Thymus (tissue), 11 donors: ENCODE data around the gene VPS37C. TPM values are rescaled to one million over a fixed set of nuclear protein-coding genes. Genes with fewer than 3 reads are reported as not detected.
A peak's percentile ranks its signal among the peaks of the same experiment; 100 is the strongest.
"Not testable (repeated sequence)": the region's sequence is repeated elsewhere in the genome, so short reads cannot be mapped to it uniquely, and the experiment has no call there.

Experiments
- DNase-seq, 9 donors: peaks; one replicate each; pipeline ENCODE4 v3.0.0-alpha.2; 2013; ENCODE audit warnings: low spot score in 9 of 9, low read depth in 6 of 9, missing footprints in 1 of 9
- H3K27ac ChIP-seq, 2 donors: one replicate each; pipeline ENCODE4 v1.5.1; 2013; ENCODE audit warnings: control low read depth in 1 of 2, low read depth in 1 of 2, low read length in 1 of 2, mild to moderate bottlenecking in 1 of 2, moderate library complexity in 1 of 2
- H3K27me3 ChIP-seq, 2 donors: one replicate each; pipeline ENCODE4 v1.5.1; 2013; ENCODE audit warnings: low read length in 1 of 2; ENCODE audit not compliant: control insufficient read depth in 2 of 2, insufficient read depth in 1 of 2
- H3K36me3 ChIP-seq, 2 donors: one replicate each; pipeline ENCODE4 v1.5.1; 2013; ENCODE audit warnings: low read length in 1 of 2, mild to moderate bottlenecking in 1 of 2, moderate library complexity in 1 of 2; ENCODE audit not compliant: control insufficient read depth in 2 of 2, insufficient read depth in 2 of 2
- H3K4me1 ChIP-seq, 2 donors: one replicate each; pipeline ENCODE4 v1.5.1; 2013; ENCODE audit warnings: low read length in 2 of 2; ENCODE audit not compliant: control insufficient read depth in 2 of 2, insufficient read depth in 2 of 2
- H3K4me3 ChIP-seq, 2 donors: one replicate each; pipeline ENCODE4 v1.5.1; 2013; ENCODE audit warnings: low read length in 2 of 2, control low read depth in 1 of 2, mild to moderate bottlenecking in 1 of 2
- H3K9me3 ChIP-seq, 2 donors: one replicate each; pipeline ENCODE4 v1.5.1; 2013; ENCODE audit warnings: low read length in 1 of 2, mild to moderate bottlenecking in 1 of 2; ENCODE audit not compliant: control insufficient read depth in 2 of 2, insufficient read depth in 1 of 2
- WGBS: extraction: QIAGEN DNeasy Blood & Tissue Kit; methylation state at CpG from one replicate; pipeline ENCODE4 v1.1.7; 2013; 5-methylcytosine and 5-hydroxymethylcytosine counted together
- polyA plus RNA-seq: library from polyadenylated mRNA; stranded (reverse); fragments of 200-250 nt; gene quantifications from one replicate; pipeline ENCODE4 v1.2.3, GENCODE V29; 2013
- total RNA-seq: library from RNA; stranded (reverse); fragments of 120-200 nt; gene quantifications from one replicate; pipeline ENCODE4 v1.2.4, GENCODE V29; 2013
- donor health status: healthy.

VPS37C gene
- total and polyA plus RNA-seq, 2 donors: 3.5 to 9.4 TPM

DNA sequence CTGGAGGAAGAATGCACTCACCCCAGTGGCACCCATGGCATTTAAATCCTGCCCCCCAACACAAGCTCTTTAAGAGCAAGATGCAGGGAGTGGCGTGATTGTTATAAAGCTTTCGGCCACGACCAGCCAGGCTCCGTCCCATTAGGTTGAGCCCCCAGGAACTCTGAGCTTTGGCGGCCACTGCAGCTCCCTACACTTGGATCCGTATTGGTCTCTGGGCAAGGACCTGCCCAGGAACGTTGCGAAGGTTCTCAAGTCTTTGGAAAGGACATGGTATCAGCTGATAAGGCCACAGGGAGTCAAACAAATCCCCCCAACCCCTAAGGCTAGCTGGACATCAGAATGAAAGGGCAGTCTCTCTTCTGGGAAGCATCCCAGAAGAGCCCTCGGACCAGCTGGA lies 9.3 kb upstream of the VPS37C start:
- WGBS: 97% methylated on average over 9 of the region's 9 CpGs
- no peak overlapping the region for H3K4me3 ChIP-seq
- no peak for DNase-seq
- H3K27me3 ChIP-seq: peaks cover 0 to 8% of the 10 kb centered on the region in 2 donors
- no peak overlapping the region for H3K27ac ChIP-seq
- no peaks in the 10 kb centered on the region for H3K36me3 ChIP-seq
- no peaks in the 10 kb centered on the region for H3K9me3 ChIP-seq
- peaks cover 0 to 3% of the 10 kb centered on the region in 2 donors for H3K4me1 ChIP-seq

DNA sequence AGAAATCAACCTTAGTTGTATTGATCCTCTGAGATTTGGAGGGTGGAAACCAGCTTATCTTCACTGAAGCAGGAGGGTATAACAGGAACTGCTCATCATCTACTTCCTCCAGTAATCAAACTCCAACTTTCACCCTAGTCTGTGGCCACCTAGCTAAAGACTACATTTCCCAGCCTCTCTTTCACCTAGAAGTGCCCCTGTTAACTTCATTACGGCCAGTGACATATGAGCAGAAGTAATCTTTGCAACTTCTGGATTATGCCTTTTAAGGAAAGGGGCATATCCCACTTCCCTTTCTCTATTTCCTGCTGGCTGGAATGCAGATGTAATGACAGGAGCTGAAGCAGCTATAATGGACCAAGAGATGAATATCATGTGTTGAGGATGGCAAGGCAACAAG lies 7.6 kb upstream of the VPS37C start:
- no peak for DNase-seq
- Histone ChIP-seq H3K4me1 (peaks cover 3 to 5% of the 10 kb centered on the region in 2 donors), H3K27me3 (no peaks in the 10 kb centered on the region), H3K9me3 (no peaks in the 10 kb centered on the region), H3K36me3 (no peaks in the 10 kb centered on the region), H3K4me3 (no peak overlapping the region), H3K27ac (no peak overlapping the region)
- WGBS: 93% methylated on average over 1 of the region's 1 CpG

DNA sequence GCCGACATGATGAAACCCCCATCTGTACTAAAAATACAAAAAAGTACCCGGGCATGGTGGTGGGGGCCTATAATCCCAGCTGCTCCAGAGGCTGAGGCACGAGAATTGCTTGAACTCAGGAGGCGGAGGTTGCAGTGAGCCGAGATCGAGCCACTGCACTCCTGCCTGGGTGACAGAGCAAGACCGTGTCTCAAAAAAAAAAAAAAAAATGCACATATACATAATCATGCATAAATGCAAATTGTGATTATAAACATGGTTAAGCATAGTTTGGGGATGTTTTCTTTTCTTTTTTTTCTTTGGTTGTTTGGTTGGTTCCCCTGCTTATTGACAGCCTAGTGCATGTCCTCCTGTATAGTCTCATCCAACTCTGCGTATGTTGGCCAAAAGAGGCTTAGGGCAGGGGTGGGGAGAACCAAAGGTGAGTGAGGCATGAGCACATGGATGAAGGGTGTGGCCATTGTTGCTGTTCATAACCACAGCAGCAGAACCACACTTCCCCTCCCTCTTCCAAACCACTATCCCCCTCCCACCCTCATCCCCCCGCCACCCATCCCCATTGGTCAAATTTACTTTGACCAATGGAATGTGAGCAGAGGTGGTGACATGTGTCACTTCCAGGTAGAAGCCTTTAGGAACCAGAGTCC lies 6.9 kb upstream of the VPS37C start:
- Histone ChIP-seq H3K36me3 (no peaks in the 10 kb centered on the region), H3K27ac (no peak overlapping the region), H3K4me3 (no peak overlapping the region), H3K4me1 (peaks cover 3 to 5% of the 10 kb centered on the region in 2 donors), H3K9me3 (no peaks in the 10 kb centered on the region), H3K27me3 (no peaks in the 10 kb centered on the region)
- 95% methylated on average over 9 of the region's 9 CpGs for WGBS
- no peak for DNase-seq

DNA sequence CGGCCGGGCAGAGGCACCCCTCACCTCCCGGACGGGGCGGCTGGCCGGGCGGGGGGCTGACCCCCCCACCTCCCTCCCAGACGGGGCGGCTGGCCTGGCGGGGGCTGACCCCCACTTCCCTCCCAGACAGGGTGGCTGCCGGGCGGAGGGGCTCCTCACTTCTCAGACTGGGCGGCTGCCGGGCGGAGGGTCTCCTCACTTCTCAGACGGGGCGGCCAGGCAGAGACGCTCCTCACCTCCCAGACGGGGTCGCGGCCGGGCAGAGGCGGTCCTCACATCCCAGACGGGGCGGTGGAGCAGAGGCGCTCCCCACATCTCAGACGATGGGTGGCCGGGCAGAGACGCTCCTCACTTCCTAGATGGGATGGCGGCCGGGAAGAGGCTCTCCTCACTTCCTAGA lies 5.1 kb upstream of the VPS37C start:
- not testable (repeated sequence) for H3K4me3 ChIP-seq, DNase-seq, H3K9me3 ChIP-seq, H3K36me3 ChIP-seq, H3K27me3 ChIP-seq, H3K27ac ChIP-seq
- H3K4me1 ChIP-seq: peaks cover 0 to 17% of the 10 kb centered on the region in 2 donors
- 97% methylated on average over 24 of the region's 31 CpGs for WGBS

DNA sequence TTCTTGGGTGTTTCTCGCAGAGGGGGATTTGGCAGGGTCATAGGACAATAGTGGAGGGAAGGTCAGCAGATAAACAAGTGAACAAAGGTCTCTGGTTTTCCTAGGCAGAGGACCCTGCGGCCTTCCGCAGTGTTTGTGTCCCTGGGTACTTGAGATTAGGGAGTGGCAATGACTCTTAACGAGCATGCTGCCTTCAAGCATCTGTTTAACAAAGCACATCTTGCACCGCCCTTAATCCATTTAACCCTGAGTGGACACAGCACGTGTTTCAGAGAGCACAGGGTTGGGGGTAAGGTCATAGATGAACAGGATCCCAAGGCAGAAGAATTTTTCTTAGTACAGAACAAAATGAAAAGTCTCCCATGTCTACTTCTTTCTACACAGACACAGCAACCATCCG lies 4.6 kb upstream of the VPS37C start:
- not testable (repeated sequence) for H3K27me3 ChIP-seq, H3K36me3 ChIP-seq, DNase-seq, H3K27ac ChIP-seq, H3K4me3 ChIP-seq, H3K9me3 ChIP-seq
- H3K4me1 ChIP-seq: peaks cover 2 to 18% of the 10 kb centered on the region in 2 donors
- WGBS: 93% methylated on average over 2 of the region's 7 CpGs

DNA sequence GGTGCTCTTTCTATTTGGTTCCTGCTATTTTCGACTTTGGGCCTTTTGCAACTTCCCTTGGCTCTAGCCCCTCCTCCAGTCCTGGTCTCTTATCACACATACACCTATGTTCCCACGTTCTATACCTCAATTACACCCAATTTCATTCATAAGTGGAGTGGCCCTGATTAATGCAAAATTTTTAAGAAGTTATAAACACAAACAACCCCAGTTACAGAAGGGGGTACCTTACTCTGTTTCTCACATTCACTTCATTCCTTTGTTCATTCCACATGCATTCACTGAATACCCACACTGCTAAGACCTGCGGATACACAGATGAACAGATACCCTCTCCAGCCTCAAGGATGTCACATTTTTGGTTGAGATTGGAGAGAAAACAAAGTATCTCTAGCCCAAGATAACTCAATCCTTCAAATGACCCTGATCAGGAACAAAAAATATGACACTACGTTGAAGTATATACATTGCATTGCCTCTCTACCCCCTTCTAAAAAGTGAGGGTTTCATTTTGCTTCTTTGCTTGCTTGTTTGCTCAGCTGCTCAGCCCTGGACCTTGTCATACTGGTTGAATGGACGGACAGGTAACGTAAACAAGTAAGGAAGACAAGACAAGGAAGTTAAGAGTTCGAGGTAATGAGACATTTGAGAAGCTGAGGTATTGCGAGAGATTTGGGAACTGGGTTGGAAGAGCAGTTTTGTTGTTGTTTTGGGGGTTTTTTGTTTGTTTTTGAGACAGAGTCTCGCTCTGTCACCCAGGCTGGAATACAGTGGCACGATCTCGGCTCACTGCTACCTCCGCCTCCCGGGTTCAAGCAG lies 3.6 kb upstream of the VPS37C start:
- Histone ChIP-seq H3K9me3 (no peaks in the 10 kb centered on the region), H3K27ac (peak overlapping the region in 1 of 2 donors; percentile 29), H3K4me3 (no peak overlapping the region), H3K27me3 (no peaks in the 10 kb centered on the region), H3K4me1 (peaks cover 7 to 26% of the 10 kb centered on the region in 2 donors), H3K36me3 (no peaks in the 10 kb centered on the region)
- WGBS: 89% methylated on average over 13 of the region's 13 CpGs
- DNase-seq: no peak

DNA sequence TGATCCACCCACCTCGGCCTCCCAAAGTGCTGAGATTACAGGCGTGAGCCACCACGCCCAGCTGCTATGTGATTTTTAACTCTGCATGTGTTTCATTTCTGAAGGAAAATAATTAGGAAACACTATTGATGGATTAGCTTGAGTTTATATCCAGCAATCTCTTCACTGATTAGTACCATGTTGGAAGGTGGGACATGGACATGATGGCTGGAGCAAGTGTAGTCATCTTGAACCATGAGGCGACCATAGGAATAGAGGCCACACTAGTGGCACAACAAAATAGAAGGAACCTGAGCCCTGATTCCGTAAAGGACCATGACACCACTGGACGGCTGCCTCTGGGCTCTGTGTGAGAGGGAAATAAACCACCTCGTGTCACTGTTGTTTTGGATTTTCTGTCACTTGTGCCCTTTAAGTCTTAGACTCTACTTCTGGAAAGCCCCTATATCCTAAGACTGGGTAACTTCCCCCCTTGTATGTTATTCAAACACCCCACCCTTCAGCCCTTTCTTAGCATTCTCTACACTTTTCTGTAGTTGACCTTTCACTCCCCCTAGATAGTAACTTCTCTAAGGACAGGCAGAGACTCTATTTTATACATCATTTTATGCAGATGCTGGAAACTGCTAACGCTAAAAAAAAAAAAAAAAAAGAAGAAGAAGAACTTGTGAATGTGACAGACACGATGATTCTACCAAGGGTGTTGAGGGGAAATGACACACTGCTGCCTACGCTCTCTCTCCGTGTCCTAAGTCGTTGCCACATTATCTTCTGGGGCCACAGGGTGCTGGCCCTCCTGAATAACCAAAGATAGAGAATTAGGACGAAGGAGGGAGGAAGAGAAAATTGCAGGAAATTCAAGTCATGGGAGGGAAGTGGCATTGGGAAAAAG lies 2.7 kb upstream of the VPS37C start:
- Histone ChIP-seq H3K9me3 (no peaks in the 10 kb centered on the region), H3K36me3 (no peaks in the 10 kb centered on the region), H3K4me3 (no peak overlapping the region), H3K4me1 (peaks cover 7 to 29% of the 10 kb centered on the region in 2 donors), H3K27me3 (no peaks in the 10 kb centered on the region), H3K27ac (peak overlapping the region; percentile 32 to 36)
- DNase-seq: peak in 1 of 9 donors; percentile 37
- WGBS: 80% methylated on average over 13 of the region's 13 CpGs

DNA sequence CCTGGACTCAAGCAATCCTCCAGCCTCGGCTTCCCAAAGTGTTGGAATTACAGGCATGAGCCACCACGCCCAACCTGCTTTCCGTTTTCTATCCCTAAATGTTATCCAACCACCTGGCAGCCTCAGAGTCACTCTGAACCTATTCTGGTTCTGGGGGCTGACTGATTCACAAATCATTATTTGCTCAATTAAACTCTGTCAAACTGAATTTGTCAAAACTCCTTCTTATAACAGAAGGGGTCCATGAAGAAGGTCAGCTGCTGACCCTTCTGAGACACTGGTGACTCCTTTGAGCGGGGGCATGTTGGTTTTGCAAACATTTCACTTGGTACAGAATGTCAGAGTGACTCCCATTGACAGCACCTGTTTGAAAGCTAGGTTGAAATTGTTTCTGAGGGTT lies 1.8 kb upstream of the VPS37C start:
- Histone ChIP-seq H3K4me3 (no peak overlapping the region), H3K27ac (peak overlapping the region in 1 of 2 donors; percentile 17), H3K27me3 (no peaks in the 10 kb centered on the region), H3K9me3 (no peaks in the 10 kb centered on the region), H3K4me1 (peaks cover 10 to 33% of the 10 kb centered on the region in 2 donors), H3K36me3 (no peaks in the 10 kb centered on the region)
- no peak for DNase-seq
- WGBS: 93% methylated on average over 4 of the region's 4 CpGs
